Urinary bladder (tissue), 4 donors: Measurements from ENCODE around the gene GNAO1. TPM values are rescaled to one million over a fixed set of nuclear protein-coding genes. Genes with fewer than 3 reads are reported as not detected.

Experiments
- DNase-seq: peaks from one replicate; pipeline ENCODE4 v3.0.0-alpha.2; 2015; ENCODE audit errors: extremely low spot score
- H3K27ac ChIP-seq: one replicate; pipeline ENCODE4 v1.5.1; 2013; ENCODE audit warnings: low read depth, mild to moderate bottlenecking, moderate library complexity
- H3K36me3 ChIP-seq: one replicate; pipeline ENCODE4 v1.6.1; 2013; ENCODE audit warnings: mild to moderate bottlenecking, moderate library complexity; ENCODE audit not compliant: insufficient read depth
- H3K4me1 ChIP-seq: one replicate; pipeline ENCODE4 v1.6.1; 2013; ENCODE audit warnings: mild to moderate bottlenecking, moderate library complexity; ENCODE audit not compliant: insufficient read depth
- H3K4me3 ChIP-seq: one replicate; pipeline ENCODE4 v1.5.1; 2013; ENCODE audit warnings: low read depth, low read length
- WGBS: extraction: QIAGEN DNeasy Blood & Tissue Kit; methylation state at CpG from one replicate; pipeline ENCODE4 v1.1.7; 2013; 5-methylcytosine and 5-hydroxymethylcytosine counted together
- polyA plus RNA-seq: library from polyadenylated mRNA; stranded (reverse); fragments of 200-250 nt; gene quantifications from one replicate; pipeline ENCODE4 v1.2.3, GENCODE V29; 2013
- total RNA-seq: library from RNA; depleted of rRNA; stranded (reverse); fragments of >200 nt; gene quantifications from one replicate; pipeline ENCODE4 v1.2.3, GENCODE V29; 2014
- donor health status: healthy with polysubstance abuse.
- donor health status: healthy.

GNAO1 gene
- total and polyA plus RNA-seq, 2 donors: 4.7 to 31.1 TPM

DNA sequence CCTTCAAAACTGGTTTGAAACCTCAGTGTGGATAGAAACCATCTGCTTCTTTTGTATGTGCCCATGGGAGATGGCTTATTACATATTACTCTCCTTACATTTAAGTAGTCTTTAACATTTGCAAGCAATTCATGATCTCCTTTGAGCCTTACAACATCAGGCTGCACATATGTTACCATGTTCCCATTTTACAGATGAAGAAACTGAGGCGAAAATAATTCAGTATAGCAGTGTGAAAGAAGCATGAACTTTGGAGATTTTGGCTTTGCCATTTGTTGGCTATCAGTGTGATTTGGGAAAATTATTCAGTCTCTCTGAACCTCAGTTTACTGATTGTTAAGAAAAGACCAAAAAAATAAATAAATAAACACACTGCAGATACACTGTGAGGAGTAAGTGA, 15.7 kb downstream of the GNAO1 start:
- Histone ChIP-seq H3K36me3 (no peaks in the 10 kb centered on the region), H3K4me1 (no peaks in the 10 kb centered on the region), H3K4me3 (no peak overlapping the region), H3K27ac (no peak overlapping the region)
- 90% methylated on average over 1 of the region's 1 CpG for WGBS
- DNase-seq: no peak

DNA sequence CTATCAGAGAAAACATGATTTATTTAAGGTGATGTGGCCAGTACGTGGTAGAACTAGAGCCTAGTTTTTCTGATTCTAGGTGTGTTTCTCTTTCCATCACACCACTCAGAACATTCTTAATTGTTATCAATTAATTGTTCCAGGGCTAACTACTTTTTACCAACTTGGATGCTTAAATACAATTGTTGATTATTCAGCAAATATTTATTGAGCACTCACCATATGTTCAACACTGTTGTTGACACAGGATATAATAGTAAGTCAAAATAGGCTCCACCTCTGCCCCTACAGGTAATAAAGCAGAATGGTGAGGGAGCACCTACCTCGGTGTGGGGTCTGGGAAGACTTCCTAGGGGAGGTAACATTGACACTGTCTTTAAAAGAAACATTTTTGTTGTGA, 16.1 kb downstream of the GNAO1 start:
- DNase-seq: no peak
- no peak overlapping the region for H3K4me3 ChIP-seq
- H3K4me1 ChIP-seq: peaks cover 2% of the 10 kb centered on the region
- WGBS: 75% methylated on average over 2 of the region's 2 CpGs
- H3K27ac ChIP-seq: no peak overlapping the region
- H3K36me3 ChIP-seq: no peaks in the 10 kb centered on the region

DNA sequence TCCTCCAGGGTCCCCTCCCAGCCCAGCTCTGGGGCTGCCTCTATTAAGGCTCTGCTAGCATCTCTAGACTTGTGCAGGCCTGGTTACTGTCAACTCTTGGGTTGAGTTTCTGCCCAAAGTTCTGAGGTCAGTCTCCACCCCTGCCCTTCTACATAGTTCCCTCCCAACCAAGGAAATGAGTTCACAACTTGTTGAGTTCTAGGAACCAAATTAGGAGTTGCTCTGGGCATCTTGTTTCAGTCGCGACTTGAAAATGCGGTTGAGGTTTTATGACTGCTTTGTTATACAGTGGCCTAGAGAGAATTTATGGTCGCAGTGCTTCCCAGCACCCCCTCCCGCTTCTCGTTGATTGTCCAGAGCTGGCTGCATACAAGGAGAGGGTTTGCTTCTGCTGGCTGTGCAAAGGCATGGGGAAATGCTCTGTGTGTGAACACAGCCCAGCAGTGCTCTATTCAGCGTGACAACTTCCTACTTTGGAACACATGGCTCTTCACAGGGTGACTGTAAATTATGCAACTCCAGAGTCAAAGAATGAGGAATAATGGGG, 20.2 kb downstream of the GNAO1 start:
- no peak for DNase-seq
- Histone ChIP-seq H3K4me1 (peaks cover 2% of the 10 kb centered on the region), H3K4me3 (no peak overlapping the region), H3K27ac (no peak overlapping the region), H3K36me3 (no peaks in the 10 kb centered on the region)
- WGBS: 21% methylated on average over 7 of the region's 7 CpGs

DNA sequence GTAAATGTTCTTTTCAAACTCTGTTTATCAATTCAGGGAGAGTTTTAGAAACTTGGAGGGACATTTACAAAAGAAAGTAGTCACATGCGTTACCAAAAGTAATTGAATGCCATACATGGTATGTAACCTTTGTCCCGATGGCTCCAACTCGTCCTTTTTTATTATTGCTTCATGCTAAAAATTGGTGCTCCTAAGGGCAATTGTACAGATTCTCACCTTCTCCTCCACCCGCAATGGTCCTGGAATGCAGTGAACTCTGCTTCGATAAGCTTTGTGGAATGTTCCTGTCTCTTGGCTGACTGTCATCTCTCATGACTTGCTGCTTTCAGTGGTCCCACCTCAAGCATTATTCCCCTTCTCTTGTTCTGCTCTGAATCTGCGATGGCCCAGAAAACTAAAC, 20.9 kb downstream of the GNAO1 start:
- Histone ChIP-seq H3K4me3 (no peak overlapping the region), H3K27ac (no peak overlapping the region), H3K4me1 (peaks cover 2% of the 10 kb centered on the region), H3K36me3 (no peaks in the 10 kb centered on the region)
- WGBS: 47% methylated on average over 6 of the region's 6 CpGs
- no peak for DNase-seq

DNA sequence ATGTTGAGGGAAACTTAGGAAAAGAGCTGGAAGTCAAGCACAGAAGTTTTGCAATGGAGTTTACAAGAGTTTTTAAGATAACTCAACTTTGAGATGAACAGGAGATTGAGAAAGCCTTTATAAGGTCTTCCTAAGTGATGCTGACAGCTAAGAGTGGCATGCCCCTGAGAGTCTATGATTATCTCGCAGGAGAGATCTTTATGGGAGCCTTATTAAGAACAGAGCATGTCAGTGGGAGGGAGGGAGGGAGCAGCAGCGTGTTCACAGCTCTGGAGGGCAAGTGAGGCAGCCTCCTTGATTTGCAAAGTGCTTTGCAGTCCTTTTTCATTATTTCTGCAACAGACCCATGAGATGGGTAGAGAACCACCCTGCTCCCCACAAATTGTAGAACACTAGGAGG, 30.7 kb downstream of the GNAO1 start:
- DNase-seq: no peak
- H3K27ac ChIP-seq: no peak overlapping the region
- H3K4me3 ChIP-seq: no peak overlapping the region
- no peaks in the 10 kb centered on the region for H3K4me1 ChIP-seq
- no peaks in the 10 kb centered on the region for H3K36me3 ChIP-seq
- 18% methylated on average over 2 of the region's 2 CpGs for WGBS

DNA sequence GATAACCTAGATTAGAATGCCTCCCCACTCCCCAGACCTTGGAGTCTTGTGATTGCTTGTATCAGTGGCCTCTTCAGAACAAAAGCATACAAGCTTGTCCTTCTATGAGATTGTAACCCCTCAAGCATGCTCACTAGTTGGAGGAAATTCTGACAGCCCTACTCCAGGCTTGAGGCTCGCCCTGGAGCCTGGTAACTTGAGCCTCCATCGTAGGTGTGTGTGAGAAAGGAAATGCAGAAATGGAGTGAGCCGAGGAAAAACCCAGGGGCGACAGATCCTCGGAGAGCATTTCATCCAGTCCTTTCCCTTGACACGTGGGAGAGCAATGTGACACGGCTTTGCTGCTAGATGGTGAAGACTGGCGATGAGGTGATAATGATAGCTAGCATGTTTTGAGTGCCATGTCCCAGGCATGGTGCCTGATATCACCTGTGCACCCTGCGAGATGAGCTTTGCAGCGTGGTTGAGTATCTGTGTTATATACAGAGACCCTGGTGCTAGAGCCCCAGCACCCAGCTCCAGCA, 31.2 kb downstream of the GNAO1 start:
- Histone ChIP-seq H3K36me3 (no peaks in the 10 kb centered on the region), H3K4me1 (no peaks in the 10 kb centered on the region), H3K4me3 (no peak overlapping the region), H3K27ac (no peak overlapping the region)
- 61% methylated on average over 10 of the region's 10 CpGs for WGBS
- no peak for DNase-seq

DNA sequence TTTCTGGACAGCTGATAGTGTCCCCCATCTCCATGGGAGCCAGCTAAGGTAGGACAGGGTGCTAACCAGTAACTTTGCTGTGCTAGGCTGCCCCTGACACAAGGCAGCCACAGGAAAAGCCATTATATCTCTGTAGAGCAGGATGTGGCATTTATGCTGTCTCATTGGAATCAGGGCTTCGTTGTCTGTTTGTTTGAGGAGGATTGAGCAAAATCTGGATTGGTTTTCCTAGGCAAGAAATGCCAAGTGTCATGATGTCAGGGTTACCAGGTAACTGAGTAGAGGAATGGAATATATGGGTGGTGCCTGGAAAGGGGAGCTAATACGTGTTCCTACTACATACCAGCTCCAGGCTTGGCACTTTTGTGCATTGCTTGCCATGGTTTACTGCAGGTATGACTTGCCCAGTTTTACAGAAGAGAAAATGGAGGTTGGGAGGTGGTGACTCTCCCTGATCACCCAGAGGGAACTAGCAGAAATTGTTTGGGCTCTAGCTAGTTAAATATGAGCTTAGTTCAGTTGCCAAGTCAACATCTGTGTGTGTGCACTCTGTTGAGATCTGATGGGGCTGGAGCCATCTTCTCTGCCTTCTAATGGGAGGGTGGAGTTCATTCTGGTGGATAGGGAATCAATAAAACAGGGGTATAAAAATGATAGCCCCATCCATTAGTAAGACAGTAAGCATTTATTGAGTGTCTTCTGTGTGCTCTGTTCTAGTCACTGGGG, 33.9 kb downstream of the GNAO1 start:
- WGBS: 61% methylated on average over 2 of the region's 2 CpGs
- no peak for DNase-seq
- H3K36me3 ChIP-seq: no peaks in the 10 kb centered on the region
- H3K4me3 ChIP-seq: no peak overlapping the region
- no peaks in the 10 kb centered on the region for H3K4me1 ChIP-seq
- no peak overlapping the region for H3K27ac ChIP-seq

DNA sequence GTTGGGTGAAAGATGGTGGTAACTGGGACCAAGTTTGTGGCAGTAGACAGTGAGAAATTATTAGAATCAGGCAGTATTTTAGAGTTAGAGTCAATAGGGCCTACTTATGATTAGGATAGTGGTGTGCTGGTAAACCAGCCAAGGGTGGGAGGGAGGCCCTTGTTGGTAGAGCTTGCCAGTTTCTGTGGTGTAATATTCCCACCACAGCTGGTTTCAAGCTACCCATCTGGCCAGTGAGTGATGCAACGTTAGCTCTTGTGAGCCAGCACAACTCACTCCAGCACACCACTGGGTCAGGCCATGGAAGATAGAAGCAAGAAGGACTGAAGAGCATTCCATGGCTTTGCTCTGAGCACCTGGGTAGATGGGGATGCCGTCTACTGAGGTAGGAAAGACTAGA, 34.9 kb downstream of the GNAO1 start:
- no peaks in the 10 kb centered on the region for H3K36me3 ChIP-seq
- H3K4me1 ChIP-seq: no peaks in the 10 kb centered on the region
- no peak overlapping the region for H3K27ac ChIP-seq
- DNase-seq: no peak
- no peak overlapping the region for H3K4me3 ChIP-seq
- 81% methylated on average over 2 of the region's 2 CpGs for WGBS

DNA sequence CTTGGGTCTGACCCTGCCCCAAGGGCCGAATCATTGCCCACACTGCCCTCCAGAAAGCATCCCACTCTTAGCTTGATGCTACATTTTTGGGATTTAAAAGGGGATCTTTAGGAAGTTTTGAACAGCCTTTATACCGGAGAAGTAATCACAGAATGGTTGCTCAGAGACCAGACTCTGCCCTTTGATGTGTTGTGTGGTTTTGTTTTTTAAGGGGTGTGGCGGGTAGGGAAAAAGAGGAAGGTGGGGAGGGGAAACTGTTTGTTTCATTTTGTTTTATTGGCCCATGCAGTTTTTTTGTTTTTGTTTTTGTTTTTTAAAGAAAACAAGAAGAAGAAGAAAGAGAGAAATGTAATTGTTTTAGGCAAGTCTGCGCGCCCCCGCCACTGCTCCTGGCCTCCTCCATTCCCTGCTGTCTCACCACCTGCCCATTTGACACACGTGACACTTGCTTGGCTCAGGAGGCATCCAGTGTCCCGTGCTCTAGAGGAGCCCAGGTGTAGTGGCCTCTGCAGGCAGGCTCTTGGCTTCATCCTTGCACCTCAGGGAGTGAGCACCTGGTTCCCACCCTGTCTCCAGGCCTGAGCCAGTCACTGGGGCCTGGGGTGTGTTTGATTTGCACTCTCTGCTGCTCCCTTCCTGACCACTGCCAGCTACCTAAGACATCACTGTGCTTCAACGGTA, 35.7 kb downstream of the GNAO1 start:
- Histone ChIP-seq H3K4me3 (no peak overlapping the region), H3K36me3 (no peaks in the 10 kb centered on the region), H3K27ac (no peak overlapping the region), H3K4me1 (no peaks in the 10 kb centered on the region)
- WGBS: 80% methylated on average over 9 of the region's 9 CpGs
- no peak for DNase-seq

DNA sequence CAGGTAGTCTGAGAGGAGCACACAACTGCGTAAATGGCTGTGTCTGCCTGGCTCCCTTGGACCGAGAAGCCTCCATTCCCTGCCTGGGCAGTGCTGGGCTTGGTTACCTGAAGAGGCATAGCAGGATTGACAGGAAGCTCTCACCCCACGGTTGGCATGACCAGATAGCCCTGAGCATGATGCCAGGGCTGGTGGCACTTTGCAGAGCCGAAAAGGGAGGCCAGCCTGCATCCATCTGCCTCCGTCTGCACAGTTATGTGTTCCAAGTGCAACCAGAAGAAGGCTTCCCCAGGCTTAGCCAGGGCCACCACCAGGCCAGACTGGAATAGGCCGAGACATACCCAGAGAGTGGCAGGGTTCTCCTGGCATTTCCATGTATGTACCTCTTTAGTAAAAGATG, 36.6 kb downstream of the GNAO1 start:
- Histone ChIP-seq H3K36me3 (no peaks in the 10 kb centered on the region), H3K27ac (no peak overlapping the region), H3K4me3 (no peak overlapping the region), H3K4me1 (no peaks in the 10 kb centered on the region)
- no peak for DNase-seq
- 94% methylated on average over 6 of the region's 6 CpGs for WGBS

DNA sequence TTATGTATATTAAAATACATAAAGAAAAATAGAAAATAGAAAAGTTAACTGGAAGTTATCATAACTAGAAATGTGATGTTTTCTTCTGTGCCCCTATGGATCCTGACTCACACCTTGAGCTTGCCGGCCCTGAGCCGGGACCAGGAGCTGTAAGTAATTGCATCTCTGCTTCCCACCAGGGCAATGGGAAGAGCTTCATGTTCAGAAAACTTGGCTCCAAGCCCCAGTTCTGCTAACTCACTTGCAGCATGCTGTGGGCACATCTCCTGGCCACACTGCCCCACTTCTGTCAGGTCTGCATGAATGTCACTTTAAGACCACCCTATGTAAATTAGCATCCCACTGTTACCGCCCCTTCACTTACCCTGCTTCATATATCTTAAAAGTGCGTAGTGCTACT, 37.2 kb downstream of the GNAO1 start:
- Histone ChIP-seq H3K36me3 (no peaks in the 10 kb centered on the region), H3K4me1 (no peaks in the 10 kb centered on the region), H3K27ac (no peak overlapping the region), H3K4me3 (no peak overlapping the region)
- 88% methylated on average over 4 of the region's 4 CpGs for WGBS
- no peak for DNase-seq

DNA sequence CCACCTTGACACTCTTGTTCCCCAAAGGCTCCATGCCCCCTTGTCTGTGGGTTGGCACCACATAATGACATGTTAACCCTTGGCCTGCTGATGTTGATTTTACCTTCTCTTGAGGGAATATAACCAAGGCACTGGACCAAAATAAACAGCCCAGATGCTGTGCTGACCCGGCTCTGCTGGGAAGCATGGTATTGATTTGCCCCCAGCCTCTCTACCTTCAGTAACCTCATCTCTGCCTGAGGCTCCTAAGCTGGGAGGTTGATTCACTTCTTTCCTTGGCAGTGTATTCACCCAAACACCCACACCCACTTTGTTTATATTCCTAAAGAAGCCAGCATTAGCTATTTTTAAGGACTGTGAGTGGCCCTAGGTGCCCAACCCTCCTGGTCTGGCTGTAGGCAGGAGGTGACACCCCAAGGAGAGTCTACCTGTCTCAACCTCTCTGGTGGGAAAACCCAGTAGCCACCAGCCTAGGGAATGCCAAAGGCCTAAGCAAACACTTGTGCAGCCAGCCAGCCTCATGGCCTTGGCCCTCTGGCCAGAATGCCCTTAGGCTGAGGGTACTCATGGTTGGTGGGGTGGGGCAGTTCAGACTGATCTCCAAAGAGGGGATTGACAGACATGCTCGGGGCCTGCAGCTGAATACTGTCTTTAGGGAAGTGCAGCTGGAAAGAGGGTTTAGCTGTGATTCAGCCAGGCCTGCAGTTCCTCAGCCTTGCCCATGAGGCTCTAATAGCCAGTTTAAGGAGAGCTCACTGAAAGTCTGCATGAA, 42.7 kb downstream of the GNAO1 start:
- no peak overlapping the region for H3K27ac ChIP-seq
- H3K36me3 ChIP-seq: no peaks in the 10 kb centered on the region
- DNase-seq: no peak
- no peaks in the 10 kb centered on the region for H3K4me1 ChIP-seq
- H3K4me3 ChIP-seq: no peak overlapping the region
- WGBS: 77% methylated on average over 2 of the region's 2 CpGs

DNA sequence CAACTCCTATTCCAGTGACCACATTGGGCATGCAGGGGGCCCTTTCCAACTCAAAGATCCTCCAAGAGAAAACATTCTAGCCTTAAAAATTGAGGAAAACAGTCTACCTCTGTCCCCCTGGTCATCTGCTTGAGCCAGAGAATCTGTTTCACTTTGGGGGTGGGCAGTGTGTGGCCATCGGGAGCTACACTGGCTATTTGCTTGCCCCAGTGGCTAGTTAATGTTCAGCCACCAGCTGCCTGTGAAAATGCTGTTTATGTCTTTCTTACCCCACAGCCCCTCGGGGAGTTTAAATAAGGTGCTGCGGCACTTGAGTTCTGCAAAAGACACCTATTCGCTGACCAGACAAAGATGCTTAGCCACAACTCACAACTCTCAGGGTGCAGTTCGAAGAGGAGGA, 43.4 kb downstream of the GNAO1 start:
- DNase-seq: no peak
- H3K4me1 ChIP-seq: no peaks in the 10 kb centered on the region
- H3K36me3 ChIP-seq: no peaks in the 10 kb centered on the region
- WGBS: 87% methylated on average over 5 of the region's 5 CpGs
- H3K27ac ChIP-seq: no peak overlapping the region
- H3K4me3 ChIP-seq: no peak overlapping the region
